ENCODE measurements around the gene B9D1.

B9D1 gene

GRCh38 chr17:19372866-19373504, 10.5 kb upstream of the B9D1 start:
- no peak for DNase-seq

- DNase-seq: no peak
These were observed 9.9 kb upstream of the B9D1 start for GRCh38 chr17:19372439-19372838.

GRCh38 chr17:19372011-19372370, 9.5 kb upstream of the B9D1 start:
- DNase-seq: no peak

GRCh38 chr17:19371259-19372010, 8.9 kb upstream of the B9D1 start:
- no peak for DNase-seq

DNA sequence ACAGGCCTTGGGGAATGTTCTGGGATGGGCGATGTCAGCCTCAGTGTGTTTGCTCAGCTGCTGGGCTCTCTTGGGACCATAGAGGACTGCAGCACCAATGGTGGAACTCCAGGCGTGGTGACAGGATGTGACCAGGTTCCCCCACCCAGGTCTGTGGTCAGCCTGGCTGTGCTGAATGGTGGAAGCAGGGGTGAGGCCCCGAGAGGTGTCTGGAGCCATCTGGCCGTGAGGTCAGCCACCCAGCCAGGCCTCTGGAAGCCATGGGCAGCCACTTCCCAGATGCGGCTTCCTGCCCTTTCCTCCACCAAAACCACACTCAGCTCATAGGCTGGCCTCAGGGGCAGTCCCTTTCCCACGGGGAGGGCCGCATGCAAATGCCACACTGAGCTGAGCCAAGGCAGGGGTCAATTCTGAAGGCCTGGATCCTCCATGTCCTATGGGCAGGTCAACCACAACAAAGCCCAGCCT, 8.0 kb upstream of the B9D1 start:
- DNase-seq: no peak

DNA sequence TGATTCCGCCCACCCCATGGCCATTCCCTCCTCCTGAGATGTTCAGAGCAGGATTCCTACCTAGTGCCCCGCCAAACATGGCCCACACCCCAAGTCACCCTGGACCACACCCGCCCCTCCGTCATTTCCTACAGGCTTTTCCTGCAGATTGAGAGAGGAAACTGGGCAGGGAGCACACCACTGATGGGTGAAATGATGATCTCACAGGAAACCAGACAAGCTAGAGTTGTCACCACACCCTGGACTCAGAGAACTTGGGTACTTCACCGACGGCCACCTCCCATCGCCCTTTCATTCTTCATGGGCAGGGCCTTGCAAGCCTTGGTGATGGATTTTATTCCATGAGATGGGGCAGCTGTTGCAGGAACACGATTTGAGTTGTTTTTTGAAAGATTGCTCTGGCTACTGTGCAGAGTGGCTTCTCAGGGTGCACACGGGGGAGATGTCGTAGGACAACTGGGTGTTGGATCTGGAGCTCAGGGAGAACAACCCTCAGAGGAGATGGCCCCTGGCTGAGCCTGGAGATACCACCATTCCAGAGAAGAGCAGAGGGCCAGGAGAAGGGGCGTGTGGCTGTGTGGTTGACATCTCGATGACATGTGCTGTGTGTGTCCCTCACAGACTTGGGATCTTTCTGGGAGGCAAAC, 7.4 kb upstream of the B9D1 start:
- no peak for DNase-seq

- DNase-seq: no peak
These were observed 6.7 kb upstream of the B9D1 start for GRCh38 chr17:19369107-19369778.

DNA sequence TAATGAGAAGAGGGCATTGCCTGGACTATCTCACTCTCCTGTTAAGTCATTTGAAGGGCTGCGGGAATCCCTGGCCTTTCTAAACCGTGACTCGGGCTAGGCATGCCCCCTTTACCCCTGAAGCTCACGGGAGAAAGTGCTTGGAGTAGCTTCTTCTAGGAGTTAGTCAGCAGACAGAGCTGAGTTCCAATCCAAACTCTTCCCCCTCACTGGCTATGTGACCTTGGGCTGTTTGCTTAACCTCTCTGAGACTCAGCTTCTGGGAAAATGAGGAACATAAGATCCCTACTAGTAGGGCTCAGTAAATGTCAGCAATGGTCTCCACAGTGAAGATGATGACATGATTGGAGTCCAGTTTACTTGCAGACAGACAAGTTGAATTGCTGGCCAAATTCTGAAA, 5.7 kb upstream of the B9D1 start:
- no peak for DNase-seq

DNA sequence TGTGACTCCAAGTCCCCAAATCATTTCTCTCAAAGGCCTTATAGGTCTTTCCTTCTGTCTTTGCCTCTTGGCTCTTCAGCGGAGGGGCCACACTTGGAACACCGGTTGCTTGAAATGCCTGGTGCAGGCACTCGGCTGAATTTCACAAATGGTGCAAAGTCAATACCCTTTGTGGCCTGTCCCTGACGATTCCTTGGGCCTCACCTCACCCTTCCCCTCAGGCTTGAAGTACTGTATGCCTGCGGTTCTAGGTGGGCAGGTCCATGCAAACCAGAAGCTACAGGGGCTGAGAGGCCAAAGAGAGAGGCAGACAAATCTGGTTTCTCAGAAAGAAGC, 4.1 kb upstream of the B9D1 start:
- DNase-seq: no peak

DNA sequence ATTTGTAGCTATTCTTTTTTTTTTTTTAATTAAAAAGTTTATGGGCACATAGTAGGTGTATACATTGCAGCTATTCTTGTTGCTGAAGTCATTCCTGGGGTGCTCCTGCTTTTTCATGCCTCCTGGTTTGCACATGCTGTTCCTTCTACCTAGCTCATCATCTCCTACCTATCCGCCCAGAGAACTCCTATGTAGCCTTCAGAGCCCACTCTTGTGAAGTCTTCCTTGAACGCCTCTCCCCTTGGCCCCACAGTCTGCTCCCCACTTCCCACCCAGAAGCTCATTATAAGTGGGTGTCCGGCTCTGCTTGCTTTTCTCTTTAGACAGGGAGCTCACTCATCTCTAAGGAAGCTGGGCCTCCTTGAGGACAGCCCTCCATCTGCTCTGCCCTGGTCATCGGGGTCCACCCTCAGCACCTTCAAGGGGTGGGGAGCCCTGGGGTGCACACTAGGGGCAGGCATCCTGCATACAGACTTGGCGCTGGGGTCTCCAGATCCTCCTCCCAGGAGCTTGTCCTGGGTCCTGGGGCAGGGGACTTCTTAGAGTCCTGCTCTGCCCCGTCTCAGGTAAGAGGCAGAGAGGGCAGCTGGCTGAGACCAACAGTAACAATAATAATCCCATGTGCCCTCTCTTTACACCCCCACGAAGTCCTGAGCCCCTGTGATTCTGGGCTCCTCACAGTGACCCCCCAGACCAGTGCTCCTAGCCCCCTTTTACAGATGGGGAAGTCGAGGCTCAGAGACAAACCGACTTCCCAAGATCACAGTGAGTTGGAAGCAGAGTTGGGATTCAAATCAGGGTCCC, 3.5 kb upstream of the B9D1 start:
- DNase-seq: no peak

- no peak for DNase-seq
These were observed 2.9 kb upstream of the B9D1 start for GRCh38 chr17:19365499-19365817.

DNA sequence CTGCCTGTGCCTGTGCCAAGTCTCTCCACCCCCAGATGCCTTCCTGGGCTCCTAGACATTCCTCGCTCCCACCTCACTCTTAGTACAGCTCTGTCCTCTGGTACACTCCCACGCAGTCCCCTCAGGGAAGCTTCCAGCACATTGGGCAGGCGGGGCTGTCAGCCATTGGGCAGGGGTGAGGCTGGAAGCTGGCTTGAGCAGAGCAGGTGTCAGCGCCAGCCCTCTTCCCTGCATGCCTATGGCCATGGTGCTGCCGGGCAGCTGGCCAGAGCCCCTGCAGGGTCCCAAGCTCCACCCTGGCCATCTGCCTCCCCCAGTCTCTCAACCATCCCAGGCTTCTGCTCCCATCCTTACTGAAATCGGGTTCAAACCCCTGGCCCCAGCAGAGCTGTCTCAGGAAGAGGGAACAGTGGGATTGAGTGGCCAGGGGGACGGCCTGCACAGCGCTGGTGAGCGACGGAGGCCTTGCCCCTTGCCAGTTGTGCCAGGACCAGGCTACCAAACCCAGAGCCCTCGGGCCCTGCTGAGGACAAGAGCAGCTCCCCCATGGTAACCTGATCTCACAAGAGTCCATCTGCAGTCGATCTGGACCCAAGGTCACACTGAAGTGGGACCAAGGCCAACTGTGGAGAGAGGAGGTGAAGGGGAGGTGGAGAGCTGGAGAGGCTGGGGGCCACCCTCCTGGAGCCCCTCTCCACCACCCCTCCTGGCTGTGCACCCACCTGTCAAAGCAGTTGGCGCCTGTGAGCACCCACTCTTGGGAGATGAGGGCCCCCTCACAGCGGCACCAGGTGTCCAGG, 2.4 kb upstream of the B9D1 start:
- DNase-seq: no peak

DNA sequence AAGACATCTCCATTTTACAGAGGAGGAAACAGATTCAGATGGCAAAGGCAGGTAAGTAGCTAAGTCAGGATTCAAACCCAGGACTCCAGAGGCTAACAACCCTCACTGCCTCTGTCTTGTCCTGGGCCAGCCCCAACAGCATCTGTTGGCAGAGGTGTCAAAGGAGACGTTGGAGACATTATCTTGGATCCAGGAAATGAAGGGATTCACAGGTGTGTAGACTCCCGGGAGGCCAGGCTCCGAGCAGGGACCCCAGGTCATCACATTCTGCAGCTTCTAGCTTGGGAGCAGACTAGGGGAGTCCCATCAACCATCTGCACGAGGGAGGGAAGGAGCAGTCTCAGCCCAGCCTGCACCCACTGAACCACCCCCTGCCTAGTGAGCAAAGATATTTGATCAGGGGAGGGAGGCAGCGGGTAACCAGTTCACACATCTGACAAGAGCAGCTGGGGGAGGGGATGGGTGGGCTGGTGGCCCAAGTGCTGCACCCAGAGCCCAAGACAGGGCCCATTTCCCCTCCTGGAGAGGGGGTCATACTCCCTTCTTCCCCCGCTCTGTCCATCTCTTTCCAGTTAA, 1.0 kb upstream of the B9D1 start:
- no peak for DNase-seq

- DNase-seq: no peak
These were observed 553 bp upstream of the B9D1 start for GRCh38 chr17:19363114-19363438.

DNA sequence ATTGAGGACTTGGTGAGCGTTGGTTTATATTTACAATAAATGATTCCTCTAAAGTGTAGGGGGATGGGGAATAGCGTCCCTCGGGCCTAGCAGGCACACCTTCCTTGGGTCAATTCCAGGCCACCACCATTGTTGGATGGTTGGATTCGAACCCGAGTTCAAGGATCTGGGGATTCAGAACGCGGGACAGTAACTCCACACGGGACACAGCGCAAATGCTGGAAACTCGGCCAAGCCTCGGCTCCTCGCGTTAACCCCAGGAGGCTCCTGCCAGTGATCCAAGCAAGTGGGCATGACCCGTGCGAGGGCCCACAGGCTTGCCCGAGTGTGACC, 613 bp downstream of the B9D1 start:
- DNase-seq: no peak

GRCh38 chr17:19361326-19361725, 1.2 kb downstream of the B9D1 start:
- DNase-seq: no peak

DNA sequence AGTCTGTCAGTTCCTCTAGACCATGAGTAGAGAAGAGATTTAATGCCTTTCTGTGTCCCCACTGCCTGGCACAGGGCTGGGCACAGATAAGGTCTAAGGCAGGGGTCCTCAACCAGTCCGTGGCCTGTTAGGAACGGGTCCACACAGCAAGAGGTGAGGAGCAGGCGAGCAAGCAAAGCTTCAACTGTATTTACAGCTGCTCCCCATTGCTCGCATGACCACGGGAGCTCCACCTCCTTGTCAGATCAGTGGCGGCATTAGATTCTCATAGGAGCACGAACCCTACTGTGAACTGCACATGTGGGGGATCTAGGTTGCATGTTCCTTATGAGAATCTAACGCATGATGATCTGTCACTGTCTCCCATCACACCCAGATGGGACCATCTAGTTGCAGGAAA, 1.8 kb downstream of the B9D1 start:
- no peak for DNase-seq

DNA sequence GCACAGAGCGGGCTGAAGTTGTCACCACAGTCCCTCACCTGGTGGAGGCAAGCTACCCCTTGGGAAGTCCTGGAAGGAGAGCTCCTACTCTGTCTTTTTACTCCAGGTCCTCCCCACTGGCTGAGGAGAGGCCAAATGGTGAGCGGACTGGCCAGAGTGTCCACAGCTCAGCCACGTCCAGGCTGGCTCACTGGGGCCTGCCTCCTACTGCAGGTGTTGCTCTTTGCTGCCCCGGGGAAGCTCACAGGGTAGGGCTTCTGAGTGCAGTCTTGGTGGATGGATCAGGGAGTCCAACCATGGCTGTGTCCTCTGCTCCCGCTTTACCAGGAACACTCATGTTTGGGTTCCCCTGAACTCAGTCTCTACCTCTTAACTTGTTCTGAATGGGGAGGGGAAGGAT, 2.7 kb downstream of the B9D1 start:
- DNase-seq: no peak

DNA sequence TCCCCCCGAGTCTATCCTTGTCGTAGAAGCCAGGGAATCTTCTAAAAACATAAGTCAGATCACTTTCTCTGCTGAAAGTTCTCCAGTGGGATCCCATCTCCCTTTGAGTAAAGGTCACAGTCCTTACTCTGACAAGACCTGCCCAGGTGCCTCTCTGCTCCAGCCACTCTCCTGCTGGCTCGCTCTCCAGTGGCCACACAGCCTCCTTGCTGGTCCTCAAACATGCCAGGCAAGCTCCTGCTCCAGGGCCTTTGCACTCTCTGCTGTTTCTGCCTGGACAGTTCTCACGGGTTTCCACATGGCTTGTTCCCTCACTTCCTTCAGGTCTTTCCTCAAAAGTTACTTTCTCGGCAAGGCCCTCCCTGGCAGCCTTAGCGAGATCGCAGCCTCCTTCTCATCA, 3.4 kb downstream of the B9D1 start:
- no peak for DNase-seq

DNA sequence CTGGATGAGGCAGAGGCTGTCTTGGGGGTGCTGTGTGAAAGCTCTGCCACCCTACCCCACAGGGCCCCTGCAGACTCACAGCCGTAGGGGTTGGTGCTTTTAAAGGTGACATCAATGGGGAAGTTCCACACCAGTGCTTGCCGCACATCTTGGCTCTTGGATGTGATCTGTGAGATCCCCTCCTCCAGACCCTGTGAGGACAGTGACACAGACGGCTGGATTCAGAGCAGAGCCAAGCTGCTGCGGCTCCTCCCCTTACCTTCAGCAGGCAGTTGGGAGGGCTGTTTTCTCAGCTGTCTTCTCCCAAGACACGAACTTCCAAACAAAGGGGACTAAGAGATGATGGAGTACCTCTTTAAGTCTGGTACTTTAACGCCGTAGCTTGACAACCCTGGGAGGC, 4.8 kb downstream of the B9D1 start:
- DNase-seq: no peak

DNA sequence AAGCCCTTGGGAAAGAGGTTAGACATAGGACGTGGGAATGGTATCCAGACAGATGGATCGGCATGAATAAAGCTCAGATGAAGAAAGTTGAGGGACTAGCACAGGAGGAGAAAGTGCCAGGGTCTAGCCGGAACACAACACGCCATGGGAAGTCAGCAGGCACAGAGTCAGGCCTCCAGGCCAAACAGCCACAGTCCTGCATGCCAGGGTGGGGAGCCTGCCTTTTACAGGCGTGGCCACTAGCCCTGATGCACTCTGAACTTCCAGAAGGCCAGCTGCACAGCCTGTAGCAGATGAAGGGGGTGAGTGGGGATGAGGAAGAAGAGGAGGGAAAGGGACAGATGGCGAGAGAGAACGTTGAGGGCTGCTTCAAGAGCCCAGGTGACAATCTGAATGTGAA, 5.2 kb downstream of the B9D1 start:
- no peak for DNase-seq

GRCh38 chr17:19354748-19355147, 7.8 kb downstream of the B9D1 start:
- no peak for DNase-seq
